ENCODE results near the gene MARCHF10.
"Not testable (repeated sequence)": the region's sequence is repeated elsewhere in the genome, so short reads cannot be mapped to it uniquely, and the experiment has no call there.

The MARCHF10 gene

GRCh38 chr17:62807812-62808575 lies at the start of gene MARCHF10:
Gene MARCHF10, minus strand, starts transcription at chr17:62808314. Its CDS starts 6,579 bp downstream, at chr17:62801735.
- DNase-seq: no peak

- DNase-seq: no peak
These were observed 49.4 kb upstream of the MARCHF10 start for GRCh38 chr17:62857526-62857925.

- no peak for DNase-seq
These were observed 48.5 kb upstream of the MARCHF10 start for GRCh38 chr17:62856594-62856993.

GRCh38 chr17:62855156-62855555 lies 47.0 kb upstream of the MARCHF10 start:
- DNase-seq: no peak

- no peak for DNase-seq
These were observed 46.1 kb upstream of the MARCHF10 start for GRCh38 chr17:62854098-62854680.

GRCh38 chr17:62852195-62852594 lies 44.1 kb upstream of the MARCHF10 start:
- DNase-seq: no peak

- DNase-seq: not testable (repeated sequence)
These were observed 41.7 kb upstream of the MARCHF10 start for GRCh38 chr17:62849591-62850415.

- no peak for DNase-seq
These were observed 40.2 kb upstream of the MARCHF10 start for GRCh38 chr17:62848334-62848733.

- no peak for DNase-seq
These were observed 39.3 kb upstream of the MARCHF10 start for GRCh38 chr17:62847426-62847825.

- DNase-seq: no peak
These were observed 32.8 kb upstream of the MARCHF10 start for GRCh38 chr17:62840871-62841270.

GRCh38 chr17:62833816-62834215 lies 25.7 kb upstream of the MARCHF10 start:
- DNase-seq: not testable (repeated sequence)

GRCh38 chr17:62832405-62832804 lies 24.3 kb upstream of the MARCHF10 start:
- no peak for DNase-seq

GRCh38 chr17:62831066-62831465 lies 23.0 kb upstream of the MARCHF10 start:
- DNase-seq: not testable (repeated sequence)

GRCh38 chr17:62827746-62828485 lies 19.8 kb upstream of the MARCHF10 start:
- DNase-seq: no peak

GRCh38 chr17:62826956-62827355 lies 18.8 kb upstream of the MARCHF10 start:
- DNase-seq: no peak

GRCh38 chr17:62825182-62825581 lies 17.1 kb upstream of the MARCHF10 start:
- DNase-seq: no peak

GRCh38 chr17:62824290-62825131 lies 16.4 kb upstream of the MARCHF10 start:
- DNase-seq: peak; percentile 56

- DNase-seq: no peak
These were observed 15.2 kb upstream of the MARCHF10 start for GRCh38 chr17:62823111-62823893.

GRCh38 chr17:62822080-62822904 lies 14.2 kb upstream of the MARCHF10 start:
- no peak for DNase-seq

Measured in T1000 (cell line).